Erythroblast (primary cell): ENCODE measurements around the gene AMPD3.

Source experiments
- GATA1 ChIP-seq: IDR thresholded peaks from 2 replicates; pipeline ENCODE4 v1.6.1; 2011; ENCODE audit warnings: low read depth, mild to moderate bottlenecking, control low read depth, low read length, moderate library complexity
- POLR2A ChIP-seq: IDR thresholded peaks from 2 replicates; pipeline ENCODE4 v1.6.1; 2011; ENCODE audit warnings: mild to moderate bottlenecking, low read length

GRCh38 chr11:10524471-10524870 is 69.4 kb downstream of the AMPD3 start:
- no peak for TF ChIP-seq POLR2A
- TF ChIP-seq GATA1 = no peak
